GM19397 (cell line): ENCODE measurements around the gene TEFM.
"Not testable (repeated sequence)": the region's sequence is repeated elsewhere in the genome, so short reads cannot be mapped to it uniquely, and the experiment has no call there.

ENCODE experiments used
- ATAC-seq: cut with Tn5 transposase; IDR thresholded peaks from one replicate; pipeline ENCODE4 v1.9.1; 2021; ENCODE audit warnings: mild to moderate bottlenecking, moderate library complexity; ENCODE audit not compliant: unreplicated experiment

Gene TEFM

GRCh38 chr17:30921544-30922196, 15.6 kb upstream of the TEFM start, which contains the start of gene ADAP2:
TSS of gene ADAP2 (plus strand) at chr17:30921945. CDS start at chr17:30922015, 70 bp downstream.
- no peak for ATAC-seq

- no peak for ATAC-seq
Measured at GRCh38 chr17:30920683-30921543, 14.9 kb upstream of the TEFM start.

GRCh38 chr17:30920282-30920681, 14.2 kb upstream of the TEFM start:
- no peak for ATAC-seq

- ATAC-seq, result no peak
Measured at GRCh38 chr17:30917050-30917449, 11.0 kb upstream of the TEFM start.

- no peak for ATAC-seq
Measured at GRCh38 chr17:30915833-30916611, 10.0 kb upstream of the TEFM start.

- ATAC-seq, result no peak
Measured at GRCh38 chr17:30913955-30914354, 7.9 kb upstream of the TEFM start.

- not testable (repeated sequence) for ATAC-seq
Measured at GRCh38 chr17:30910151-30910550, 4.1 kb upstream of the TEFM start.

- ATAC-seq, result no peak
Measured at GRCh38 chr17:30908717-30909420, 2.8 kb upstream of the TEFM start.

- no peak for ATAC-seq
Measured at GRCh38 chr17:30905742-30906100, 317 bp downstream of the TEFM start.

- no peak for ATAC-seq
Measured at GRCh38 chr17:30897311-30897710, 8.7 kb downstream of the TEFM start.

GRCh38 chr17:30894236-30894635, 11.8 kb downstream of the TEFM start:
- ATAC-seq, result no peak

GRCh38 chr17:30886187-30886586, 19.9 kb downstream of the TEFM start:
- no peak for ATAC-seq

GRCh38 chr17:30869005-30869404, 37.0 kb downstream of the TEFM start:
- no peak for ATAC-seq

GRCh38 chr17:30864636-30865035, 41.4 kb downstream of the TEFM start:
- no peak for ATAC-seq

GRCh38 chr17:30858556-30859250, 47.3 kb downstream of the TEFM start:
- ATAC-seq, result no peak

GRCh38 chr17:30854146-30854545, 51.9 kb downstream of the TEFM start:
- no peak for ATAC-seq
